ENCODE measurements around the gene CCDC86. TPM values are rescaled to one million over a fixed set of nuclear protein-coding genes. Genes with fewer than 3 reads are reported as not detected.

The CCDC86 gene
- total and polyA plus RNA-seq, 9 of the 15 experiments (the other 6 are each of a cell fraction or from before 2014, with no cell fraction given): 4.6 to 102 (median 25.2) TPM

DNA sequence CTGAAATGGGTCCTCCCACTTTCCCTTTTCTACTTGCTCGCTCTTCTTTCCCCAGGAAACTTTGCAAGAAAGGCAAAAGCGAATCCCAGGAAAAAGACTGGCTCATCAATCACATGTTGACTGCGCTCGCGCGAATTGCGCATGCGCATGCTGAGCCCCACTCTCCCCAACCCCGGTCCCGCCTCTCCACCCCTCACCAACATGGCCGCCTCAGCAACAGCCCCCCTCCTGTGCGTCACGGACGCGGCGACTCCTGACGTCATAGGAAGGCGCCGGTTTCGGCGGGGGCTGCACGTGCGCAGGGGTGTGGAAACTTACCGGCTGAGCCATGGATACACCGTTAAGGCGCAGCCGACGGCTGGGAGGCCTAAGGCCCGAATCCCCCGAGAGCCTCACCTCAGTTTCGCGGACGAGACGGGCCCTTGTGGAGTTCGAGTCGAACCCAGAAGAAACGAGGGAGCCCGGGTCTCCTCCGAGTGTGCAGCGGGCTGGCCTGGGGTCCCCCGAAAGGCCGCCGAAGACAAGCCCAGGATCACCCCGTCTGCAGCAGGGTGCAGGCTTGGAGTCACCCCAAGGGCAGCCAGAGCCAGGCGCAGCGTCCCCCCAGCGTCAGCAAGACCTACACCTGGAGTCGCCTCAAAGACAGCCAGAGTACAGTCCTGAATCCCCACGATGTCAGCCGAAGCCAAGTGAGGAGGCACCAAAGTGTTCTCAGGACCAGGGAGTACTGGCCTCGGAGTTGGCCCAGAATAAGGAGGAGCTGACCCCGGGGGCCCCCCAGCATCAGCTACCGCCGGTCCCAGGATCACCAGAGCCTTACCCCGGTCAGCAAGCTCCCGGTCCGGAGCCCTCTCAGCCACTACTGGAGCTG lies at the start of gene CCDC86 (continued):
- TF ChIP-seq, protein P1, sequence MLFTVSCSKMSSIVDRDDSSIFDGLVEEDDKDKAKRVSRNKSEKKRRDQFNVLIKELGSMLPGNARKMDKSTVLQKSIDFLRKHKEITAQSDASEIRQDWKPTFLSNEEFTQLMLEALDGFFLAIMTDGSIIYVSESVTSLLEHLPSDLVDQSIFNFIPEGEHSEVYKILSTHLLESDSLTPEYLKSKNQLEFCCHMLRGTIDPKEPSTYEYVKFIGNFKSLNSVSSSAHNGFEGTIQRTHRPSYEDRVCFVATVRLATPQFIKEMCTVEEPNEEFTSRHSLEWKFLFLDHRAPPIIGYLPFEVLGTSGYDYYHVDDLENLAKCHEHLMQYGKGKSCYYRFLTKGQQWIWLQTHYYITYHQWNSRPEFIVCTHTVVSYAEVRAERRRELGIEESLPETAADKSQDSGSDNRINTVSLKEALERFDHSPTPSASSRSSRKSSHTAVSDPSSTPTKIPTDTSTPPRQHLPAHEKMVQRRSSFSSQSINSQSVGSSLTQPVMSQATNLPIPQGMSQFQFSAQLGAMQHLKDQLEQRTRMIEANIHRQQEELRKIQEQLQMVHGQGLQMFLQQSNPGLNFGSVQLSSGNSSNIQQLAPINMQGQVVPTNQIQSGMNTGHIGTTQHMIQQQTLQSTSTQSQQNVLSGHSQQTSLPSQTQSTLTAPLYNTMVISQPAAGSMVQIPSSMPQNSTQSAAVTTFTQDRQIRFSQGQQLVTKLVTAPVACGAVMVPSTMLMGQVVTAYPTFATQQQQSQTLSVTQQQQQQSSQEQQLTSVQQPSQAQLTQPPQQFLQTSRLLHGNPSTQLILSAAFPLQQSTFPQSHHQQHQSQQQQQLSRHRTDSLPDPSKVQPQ (CRISPR knock-in tag; IDR thresholded peaks at IDR 0.05; ENCODE audit: borderline replicate concordance): peak; percentile 79; the same call in 1 of the 2 replicates
- TF ChIP-seq SAFB2 (IDR thresholded peaks at IDR 0.05; ENCODE audit: borderline replicate concordance, low read depth, low read length, severe bottlenecking) (no peak), BCL6 (CRISPR knock-in tag; IDR thresholded peaks at IDR 0.05) (no peak), HIVEP1 (CRISPR knock-in tag; IDR thresholded peaks at IDR 0.05) (0 out of 2 replicates have a peak, but pooled peaks have one; percentile 46), CHD1 (IDR thresholded peaks at IDR 0.05; ENCODE audit: low read length) (peak; percentile 28), NFXL1 (CRISPR knock-in tag; IDR thresholded peaks at IDR 0.05) (no peak), ZNF124 (CRISPR knock-in tag; IDR thresholded peaks at IDR 0.05) (no peak), YBX1 (IDR thresholded peaks at IDR 0.05) (no peak), TRIM24 (IDR thresholded peaks at IDR 0.05) (no peak), HEY1 (CRISPR knock-in tag; IDR thresholded peaks at IDR 0.05; ENCODE audit: borderline replicate concordance) (no peak), SAP30 (IDR thresholded peaks at IDR 0.05; ENCODE audit: borderline replicate concordance, insufficient read depth, low read depth, low read length, poor library complexity, severe bottlenecking) (peak; percentile 100), ZNF384 (IDR thresholded peaks at IDR 0.05; ENCODE audit: low read depth, low read length) (no peak), TCF3 (CRISPR knock-in tag; IDR thresholded peaks at IDR 0.05) (peak; percentile 34), JUNB (CRISPR knock-in tag; conservative IDR thresholded peaks at IDR 0.05) (peak; percentile 70), NR2C2 (CRISPR knock-in tag; IDR thresholded peaks at IDR 0.05) (no peak), NR2C2 (tag; IDR thresholded peaks at IDR 0.05) (peak; percentile 63; the same call in 1 of the 2 replicates), PHF20 (IDR thresholded peaks at IDR 0.05; ENCODE audit: partially characterized antibody) (peak; percentile 82)
- TF ChIP-seq, protein P2, sequence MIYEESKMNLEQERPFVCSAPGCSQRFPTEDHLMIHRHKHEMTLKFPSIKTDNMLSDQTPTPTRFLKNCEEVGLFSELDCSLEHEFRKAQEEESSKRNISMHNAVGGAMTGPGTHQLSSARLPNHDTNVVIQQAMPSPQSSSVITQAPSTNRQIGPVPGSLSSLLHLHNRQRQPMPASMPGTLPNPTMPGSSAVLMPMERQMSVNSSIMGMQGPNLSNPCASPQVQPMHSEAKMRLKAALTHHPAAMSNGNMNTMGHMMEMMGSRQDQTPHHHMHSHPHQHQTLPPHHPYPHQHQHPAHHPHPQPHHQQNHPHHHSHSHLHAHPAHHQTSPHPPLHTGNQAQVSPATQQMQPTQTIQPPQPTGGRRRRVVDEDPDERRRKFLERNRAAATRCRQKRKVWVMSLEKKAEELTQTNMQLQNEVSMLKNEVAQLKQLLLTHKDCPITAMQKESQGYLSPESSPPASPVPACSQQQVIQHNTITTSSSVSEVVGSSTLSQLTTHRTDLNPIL (CRISPR knock-in tag; IDR thresholded peaks at IDR 0.05): no peak
- TF ChIP-seq, protein P3, sequence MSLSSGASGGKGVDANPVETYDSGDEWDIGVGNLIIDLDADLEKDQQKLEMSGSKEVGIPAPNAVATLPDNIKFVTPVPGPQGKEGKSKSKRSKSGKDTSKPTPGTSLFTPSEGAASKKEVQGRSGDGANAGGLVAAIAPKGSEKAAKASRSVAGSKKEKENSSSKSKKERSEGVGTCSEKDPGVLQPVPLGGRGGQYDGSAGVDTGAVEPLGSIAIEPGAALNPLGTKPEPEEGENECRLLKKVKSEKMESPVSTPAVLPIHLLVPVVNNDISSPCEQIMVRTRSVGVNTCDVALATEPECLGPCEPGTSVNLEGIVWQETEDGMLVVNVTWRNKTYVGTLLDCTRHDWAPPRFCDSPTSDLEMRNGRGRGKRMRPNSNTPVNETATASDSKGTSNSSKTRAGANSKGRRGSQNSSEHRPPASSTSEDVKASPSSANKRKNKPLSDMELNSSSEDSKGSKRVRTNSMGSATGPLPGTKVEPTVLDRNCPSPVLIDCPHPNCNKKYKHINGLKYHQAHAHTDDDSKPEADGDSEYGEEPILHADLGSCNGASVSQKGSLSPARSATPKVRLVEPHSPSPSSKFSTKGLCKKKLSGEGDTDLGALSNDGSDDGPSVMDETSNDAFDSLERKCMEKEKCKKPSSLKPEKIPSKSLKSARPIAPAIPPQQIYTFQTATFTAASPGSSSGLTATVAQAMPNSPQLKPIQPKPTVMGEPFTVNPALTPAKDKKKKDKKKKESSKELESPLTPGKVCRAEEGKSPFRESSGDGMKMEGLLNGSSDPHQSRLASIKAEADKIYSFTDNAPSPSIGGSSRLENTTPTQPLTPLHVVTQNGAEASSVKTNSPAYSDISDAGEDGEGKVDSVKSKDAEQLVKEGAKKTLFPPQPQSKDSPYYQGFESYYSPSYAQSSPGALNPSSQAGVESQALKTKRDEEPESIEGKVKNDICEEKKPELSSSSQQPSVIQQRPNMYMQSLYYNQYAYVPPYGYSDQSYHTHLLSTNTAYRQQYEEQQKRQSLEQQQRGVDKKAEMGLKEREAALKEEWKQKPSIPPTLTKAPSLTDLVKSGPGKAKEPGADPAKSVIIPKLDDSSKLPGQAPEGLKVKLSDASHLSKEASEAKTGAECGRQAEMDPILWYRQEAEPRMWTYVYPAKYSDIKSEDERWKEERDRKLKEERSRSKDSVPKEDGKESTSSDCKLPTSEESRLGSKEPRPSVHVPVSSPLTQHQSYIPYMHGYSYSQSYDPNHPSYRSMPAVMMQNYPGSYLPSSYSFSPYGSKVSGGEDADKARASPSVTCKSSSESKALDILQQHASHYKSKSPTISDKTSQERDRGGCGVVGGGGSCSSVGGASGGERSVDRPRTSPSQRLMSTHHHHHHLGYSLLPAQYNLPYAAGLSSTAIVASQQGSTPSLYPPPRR (CRISPR knock-in tag; IDR thresholded peaks at IDR 0.05; ENCODE audit: borderline replicate concordance): no peak
